NB4 (cell line): ENCODE measurements around the gene PLEKHS1.

Source experiments
- DNase-seq: peaks from one replicate; pipeline ENCODE4 v3.0.0; 2010; ENCODE audit warnings: low read depth
- H3K4me3 ChIP-seq: one replicate; pipeline ENCODE4 v1.5.1; 2011; ENCODE audit warnings: mild to moderate bottlenecking, low read depth, low read length, moderate library complexity
- MYC ChIP-seq: IDR thresholded peaks from 2 replicates; pipeline ENCODE4 v1.6.1; 2011; ENCODE audit warnings: low read depth, low read length
- POLR2A ChIP-seq: IDR thresholded peaks from 2 replicates; pipeline ENCODE4 v1.6.1; 2011; ENCODE audit warnings: mild to moderate bottlenecking; ENCODE audit not compliant: insufficient read length; ENCODE audit errors: extremely low read depth
- TF ChIP-seq, protein P1 (sequence below): IDR thresholded peaks from one replicate; pipeline ENCODE4 v1.5.1; 2012; ENCODE audit warnings: low read depth, low read length
- TF ChIP-seq, protein P2 (sequence below): IDR thresholded peaks from 2 replicates; pipeline ENCODE4 v1.6.1; 2011; ENCODE audit warnings: low read depth, low read length

PLEKHS1 gene

DNA sequence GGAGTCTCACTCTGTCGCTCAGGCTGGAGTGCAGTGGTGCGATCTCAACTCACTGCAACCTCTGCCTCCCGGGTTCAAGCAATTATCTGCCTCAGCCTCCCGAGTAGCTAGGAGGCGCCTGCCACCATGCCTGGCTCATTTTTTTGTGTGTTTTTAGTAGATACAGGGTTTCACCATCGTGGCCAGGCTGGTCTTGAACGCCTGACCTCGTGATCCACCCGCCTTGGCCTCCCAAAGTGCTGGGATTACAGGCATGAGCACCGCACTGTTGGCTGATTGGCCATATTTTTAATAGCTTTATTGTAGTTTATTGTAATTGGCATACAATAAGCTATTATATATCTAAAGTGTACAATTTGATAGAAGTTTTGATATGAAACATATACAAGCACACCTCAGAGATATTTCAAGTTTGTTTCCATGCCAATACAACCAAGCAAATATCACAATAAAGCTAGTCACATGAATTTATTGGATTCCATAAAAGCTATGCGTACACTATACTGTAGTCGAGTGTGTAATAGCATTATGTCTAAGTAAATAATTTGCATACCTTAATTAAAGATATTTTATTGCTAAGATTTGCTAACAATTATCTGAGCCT lies 5.6 kb downstream of the PLEKHS1 start:
- TF ChIP-seq MYC (no peak), POLR2A (no peak)
- TF ChIP-seq, protein P1, sequence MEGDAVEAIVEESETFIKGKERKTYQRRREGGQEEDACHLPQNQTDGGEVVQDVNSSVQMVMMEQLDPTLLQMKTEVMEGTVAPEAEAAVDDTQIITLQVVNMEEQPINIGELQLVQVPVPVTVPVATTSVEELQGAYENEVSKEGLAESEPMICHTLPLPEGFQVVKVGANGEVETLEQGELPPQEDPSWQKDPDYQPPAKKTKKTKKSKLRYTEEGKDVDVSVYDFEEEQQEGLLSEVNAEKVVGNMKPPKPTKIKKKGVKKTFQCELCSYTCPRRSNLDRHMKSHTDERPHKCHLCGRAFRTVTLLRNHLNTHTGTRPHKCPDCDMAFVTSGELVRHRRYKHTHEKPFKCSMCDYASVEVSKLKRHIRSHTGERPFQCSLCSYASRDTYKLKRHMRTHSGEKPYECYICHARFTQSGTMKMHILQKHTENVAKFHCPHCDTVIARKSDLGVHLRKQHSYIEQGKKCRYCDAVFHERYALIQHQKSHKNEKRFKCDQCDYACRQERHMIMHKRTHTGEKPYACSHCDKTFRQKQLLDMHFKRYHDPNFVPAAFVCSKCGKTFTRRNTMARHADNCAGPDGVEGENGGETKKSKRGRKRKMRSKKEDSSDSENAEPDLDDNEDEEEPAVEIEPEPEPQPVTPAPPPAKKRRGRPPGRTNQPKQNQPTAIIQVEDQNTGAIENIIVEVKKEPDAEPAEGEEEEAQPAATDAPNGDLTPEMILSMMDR: no peak
- TF ChIP-seq, protein P2, sequence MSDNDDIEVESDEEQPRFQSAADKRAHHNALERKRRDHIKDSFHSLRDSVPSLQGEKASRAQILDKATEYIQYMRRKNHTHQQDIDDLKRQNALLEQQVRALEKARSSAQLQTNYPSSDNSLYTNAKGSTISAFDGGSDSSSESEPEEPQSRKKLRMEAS: no peak
- DNase-seq: no peak
- no peak overlapping the region for H3K4me3 ChIP-seq

DNA sequence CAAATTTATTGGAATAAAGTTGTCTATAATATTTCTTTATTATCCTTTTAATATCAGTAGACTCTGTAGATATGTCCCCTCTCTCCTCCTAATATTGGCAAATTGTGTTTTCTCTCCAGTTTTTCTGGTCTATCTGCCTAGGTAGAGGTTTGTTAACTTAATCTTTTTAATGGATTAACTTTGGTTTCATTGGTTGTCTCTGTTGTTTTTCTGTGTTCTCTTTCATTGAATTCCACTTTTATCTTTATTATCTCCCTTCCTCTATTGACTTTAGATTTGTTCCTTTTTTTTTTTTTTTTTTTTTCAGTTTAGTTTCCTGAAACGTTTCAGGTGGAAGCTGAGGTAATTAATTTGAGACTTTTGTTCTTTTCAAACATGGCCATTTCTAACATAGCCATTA lies 10.6 kb downstream of the PLEKHS1 start:
- no peak overlapping the region for H3K4me3 ChIP-seq
- DNase-seq: no peak
- no peak for TF ChIP-seq MYC
- no peak for TF ChIP-seq POLR2A
- TF ChIP-seq, protein P1: no peak
- TF ChIP-seq, protein P2: no peak

DNA sequence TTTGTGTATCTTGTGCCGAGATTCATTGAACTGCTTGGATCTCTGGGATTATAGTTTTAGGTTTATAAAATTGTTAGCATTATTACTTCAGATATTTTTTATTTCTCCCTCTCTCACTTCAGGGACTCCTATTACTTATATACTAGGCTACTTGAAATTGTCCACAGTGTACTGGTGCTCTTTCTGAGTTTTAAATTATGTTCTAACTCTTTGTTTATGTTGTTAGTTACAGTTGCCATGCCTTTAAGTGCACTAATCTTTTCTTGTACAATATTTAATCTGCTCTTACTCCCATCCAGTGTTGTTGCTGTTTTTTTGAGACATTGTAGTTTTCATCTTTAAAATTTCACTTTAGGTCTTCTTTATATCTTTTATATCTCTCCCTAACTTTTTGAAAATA lies 13.1 kb downstream of the PLEKHS1 start:
- TF ChIP-seq, protein P1: no peak
- TF ChIP-seq, protein P2: no peak
- no peak overlapping the region for H3K4me3 ChIP-seq
- DNase-seq: no peak

DNA sequence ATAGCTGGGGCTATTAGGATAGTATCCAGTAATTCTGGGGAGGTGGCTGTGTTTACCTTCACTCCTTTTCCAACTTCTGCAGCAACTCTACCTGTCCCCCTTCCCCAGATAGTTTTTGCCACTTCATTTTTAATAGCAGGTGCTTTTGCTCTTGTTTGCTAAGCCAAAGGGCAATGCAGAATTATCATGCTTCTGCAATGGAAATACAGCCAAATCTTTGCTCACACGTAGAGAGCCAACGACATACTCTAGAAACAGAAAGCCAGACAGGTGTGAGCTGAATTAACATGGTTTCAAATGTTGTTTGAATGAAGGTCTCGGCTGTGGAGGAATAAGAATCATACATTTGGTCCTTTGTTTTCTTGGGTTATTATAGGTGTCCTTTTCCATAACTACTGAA lies 14.4 kb downstream of the PLEKHS1 start:
- TF ChIP-seq, protein P2: no peak
- TF ChIP-seq POLR2A (no peak), MYC (no peak)
- TF ChIP-seq, protein P1: no peak
- no peak overlapping the region for H3K4me3 ChIP-seq
- no peak for DNase-seq

DNA sequence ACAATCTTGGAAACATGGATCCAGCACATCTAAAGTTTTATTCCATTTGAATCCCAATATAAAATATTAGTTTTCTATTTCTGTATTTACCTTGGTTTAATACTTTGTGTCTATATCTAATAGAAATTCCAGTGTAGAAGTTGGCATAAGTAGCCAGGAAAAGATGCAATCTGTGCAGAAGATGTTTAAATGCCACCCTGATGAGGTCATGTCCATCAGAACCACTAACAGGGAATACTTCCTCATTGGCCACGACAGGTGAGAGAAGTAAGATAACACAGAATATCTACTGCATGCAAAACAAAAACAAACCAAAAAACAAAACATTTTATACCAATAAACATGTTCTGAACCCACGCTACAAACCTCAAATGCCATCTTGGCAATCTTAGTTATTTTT lies 15.7 kb downstream of the PLEKHS1 start:
- no peak overlapping the region for H3K4me3 ChIP-seq
- TF ChIP-seq POLR2A: no peak
- TF ChIP-seq MYC: no peak
- TF ChIP-seq, protein P2: no peak
- TF ChIP-seq, protein P1: no peak
- DNase-seq: no peak
